Spleen (tissue), 7 donors: Measurements from ENCODE around the gene DPT.

Source experiments
- POLR2A ChIP-seq, 3 donors: fragments of 450-650 bp; IDR thresholded peaks; one replicate each; pipeline ENCODE4 v1.5.1; 2017; ENCODE audit warnings: antibody characterized with exemption in 3 of 3, mild to moderate bottlenecking in 1 of 3
- TF ChIP-seq, protein P1 (sequence below), 11 experiments: fragments of 200-600 bp in 7 of 11; fragments of 450-650 bp in 4 of 11; sonication (generic) in 4 of 11; IDR thresholded peaks in 8 of 11; conservative IDR thresholded peaks in 3 of 11; 1 replicate in 7 of 11; 2 replicates in 4 of 11; pipeline versions ENCODE4 v1.4.0 to v1.8.0; 2016 to 2021; ENCODE audit warnings: antibody characterized with exemption in 11 of 11, inconsistent platforms in 4 of 11, mild to moderate bottlenecking in 1 of 11
- donor health status: DM: no; HTN: no; CAD: no; lungs with moderate emphysema.
- donor health status: DM: no; HTN: no; CAD: no.
- donor health status: DM: no; HTN: no; CAD: no.

DNA sequence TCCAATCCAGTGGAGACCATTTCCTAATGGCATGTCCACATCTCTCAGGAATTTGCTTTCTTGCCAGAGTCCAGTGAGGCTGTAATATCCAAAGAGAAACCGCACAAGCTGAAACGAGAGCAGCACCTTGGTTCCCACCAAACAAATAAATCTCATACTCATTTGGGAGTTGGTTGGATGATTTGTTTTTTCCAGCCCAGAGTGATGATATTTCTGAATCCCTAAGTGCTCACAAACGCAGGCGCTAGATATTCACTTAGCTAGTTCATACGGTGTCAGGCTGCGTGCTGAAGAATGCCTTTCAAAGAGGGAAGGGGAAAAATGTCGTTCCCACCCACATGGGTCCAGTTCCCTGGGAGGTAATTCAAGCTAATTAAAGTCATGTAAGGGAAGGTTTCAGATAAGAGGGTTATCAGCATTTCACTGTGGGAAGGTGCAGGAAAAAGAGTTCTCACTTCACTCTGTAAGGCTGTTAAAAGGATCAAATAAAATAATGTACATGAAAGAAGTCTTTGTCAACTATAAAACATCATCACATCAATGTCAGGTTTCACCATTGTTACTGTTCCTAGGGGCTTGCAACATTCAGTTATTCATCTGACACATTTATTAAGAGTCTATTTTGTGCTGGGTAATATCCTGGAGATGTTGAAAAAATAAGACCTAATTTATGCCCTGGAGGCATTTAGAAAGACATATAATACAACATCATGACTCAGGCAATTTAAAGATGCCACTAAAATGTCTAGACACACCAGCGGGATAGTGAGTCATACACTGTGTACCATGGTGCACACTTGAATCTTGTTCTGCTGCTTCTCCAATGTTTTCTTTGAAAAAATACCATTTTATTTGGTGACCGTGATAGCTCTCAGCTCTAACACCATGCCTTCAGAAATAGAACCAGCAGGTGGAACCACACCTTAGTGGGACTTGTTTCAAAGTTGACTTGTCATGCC, 19.3 kb downstream of the DPT start:
- TF ChIP-seq, protein P1, sequence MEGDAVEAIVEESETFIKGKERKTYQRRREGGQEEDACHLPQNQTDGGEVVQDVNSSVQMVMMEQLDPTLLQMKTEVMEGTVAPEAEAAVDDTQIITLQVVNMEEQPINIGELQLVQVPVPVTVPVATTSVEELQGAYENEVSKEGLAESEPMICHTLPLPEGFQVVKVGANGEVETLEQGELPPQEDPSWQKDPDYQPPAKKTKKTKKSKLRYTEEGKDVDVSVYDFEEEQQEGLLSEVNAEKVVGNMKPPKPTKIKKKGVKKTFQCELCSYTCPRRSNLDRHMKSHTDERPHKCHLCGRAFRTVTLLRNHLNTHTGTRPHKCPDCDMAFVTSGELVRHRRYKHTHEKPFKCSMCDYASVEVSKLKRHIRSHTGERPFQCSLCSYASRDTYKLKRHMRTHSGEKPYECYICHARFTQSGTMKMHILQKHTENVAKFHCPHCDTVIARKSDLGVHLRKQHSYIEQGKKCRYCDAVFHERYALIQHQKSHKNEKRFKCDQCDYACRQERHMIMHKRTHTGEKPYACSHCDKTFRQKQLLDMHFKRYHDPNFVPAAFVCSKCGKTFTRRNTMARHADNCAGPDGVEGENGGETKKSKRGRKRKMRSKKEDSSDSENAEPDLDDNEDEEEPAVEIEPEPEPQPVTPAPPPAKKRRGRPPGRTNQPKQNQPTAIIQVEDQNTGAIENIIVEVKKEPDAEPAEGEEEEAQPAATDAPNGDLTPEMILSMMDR (IDR thresholded peaks at IDR 0.05 in 8 of 11, conservative IDR thresholded peaks at IDR 0.05 in 3 of 11), result no peak
- TF ChIP-seq POLR2A (IDR thresholded peaks at IDR 0.05), result no peak
